ENCODE data around the gene HYOU1. TPM values are rescaled to one million over a fixed set of nuclear protein-coding genes. Genes with fewer than 3 reads are reported as not detected.
A peak's percentile ranks its signal among the peaks of the same experiment; 100 is the strongest.

HYOU1 gene
- total and polyA plus RNA-seq, 2 donors (not counting 1 experiment from before 2014, with no cell fraction given) = 73.7 to 85.6 TPM

DNA sequence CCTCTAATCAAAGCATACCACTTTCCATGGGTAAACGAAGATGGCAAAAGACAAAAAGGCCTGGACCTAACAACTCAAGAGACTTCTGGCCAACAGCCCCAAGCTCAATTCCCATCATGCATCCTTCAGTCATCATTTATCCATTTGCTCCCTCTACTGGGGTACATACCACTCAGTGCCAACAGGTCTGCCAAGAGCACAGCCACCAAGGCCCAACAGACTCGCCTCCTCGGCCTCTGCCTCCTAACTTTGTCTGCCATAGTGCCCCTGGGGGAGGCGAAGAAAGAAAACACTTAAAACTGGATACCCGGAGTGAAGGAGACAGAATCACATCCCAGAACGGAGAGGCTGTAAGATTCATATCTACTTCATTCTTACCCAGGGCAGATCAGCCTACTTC is 1.1 kb downstream of the HYOU1 start:
- Histone ChIP-seq H3K27ac (ENCODE audit: insufficient read depth, low read length) (peak overlapping the region; percentile 89), H3K79me2 (ENCODE audit: control insufficient read depth, insufficient read depth, low read length) (peaks cover 21% of the 10 kb centered on the region), H3K9ac (ENCODE audit: insufficient read depth, low read length) (peak overlapping the region; percentile 96), H3K4me1 (ENCODE audit: control insufficient read depth, extremely low read depth, insufficient read depth, low read length) (no peaks in the 10 kb centered on the region), H3K9me3 (ENCODE audit: control insufficient read depth, insufficient read depth, low read depth, low read length) (no peaks in the 10 kb centered on the region), H2AFZ (ENCODE audit: low read length) (peak overlapping the region; percentile 7), H3K4me2 (ENCODE audit: extremely low read depth, insufficient read depth, low read length) (peak overlapping the region; percentile 98), H3K36me3 (ENCODE audit: control insufficient read depth, insufficient read depth, low read length) (peaks cover 29% of the 10 kb centered on the region), H4K20me1 (ENCODE audit: control insufficient read depth, extremely low read depth, insufficient read depth, low read length) (no peaks in the 10 kb centered on the region), H3K27me3 (ENCODE audit: control insufficient read depth, insufficient read depth, low read length) (no peaks in the 10 kb centered on the region), H3K4me3 (replicated peaks in 1 of 4; ENCODE audit: control extremely low read depth in 1 of 4, insufficient read depth in 1 of 4, low read depth in 3 of 4, low read length in 4 of 4) (peak overlapping the region; percentile 77 to 94 (median 86))
- no peak for TF ChIP-seq EZH2 (IDR thresholded peaks at IDR 0.05; ENCODE audit: low read length, missing control alignments)
- TF ChIP-seq, protein P1, sequence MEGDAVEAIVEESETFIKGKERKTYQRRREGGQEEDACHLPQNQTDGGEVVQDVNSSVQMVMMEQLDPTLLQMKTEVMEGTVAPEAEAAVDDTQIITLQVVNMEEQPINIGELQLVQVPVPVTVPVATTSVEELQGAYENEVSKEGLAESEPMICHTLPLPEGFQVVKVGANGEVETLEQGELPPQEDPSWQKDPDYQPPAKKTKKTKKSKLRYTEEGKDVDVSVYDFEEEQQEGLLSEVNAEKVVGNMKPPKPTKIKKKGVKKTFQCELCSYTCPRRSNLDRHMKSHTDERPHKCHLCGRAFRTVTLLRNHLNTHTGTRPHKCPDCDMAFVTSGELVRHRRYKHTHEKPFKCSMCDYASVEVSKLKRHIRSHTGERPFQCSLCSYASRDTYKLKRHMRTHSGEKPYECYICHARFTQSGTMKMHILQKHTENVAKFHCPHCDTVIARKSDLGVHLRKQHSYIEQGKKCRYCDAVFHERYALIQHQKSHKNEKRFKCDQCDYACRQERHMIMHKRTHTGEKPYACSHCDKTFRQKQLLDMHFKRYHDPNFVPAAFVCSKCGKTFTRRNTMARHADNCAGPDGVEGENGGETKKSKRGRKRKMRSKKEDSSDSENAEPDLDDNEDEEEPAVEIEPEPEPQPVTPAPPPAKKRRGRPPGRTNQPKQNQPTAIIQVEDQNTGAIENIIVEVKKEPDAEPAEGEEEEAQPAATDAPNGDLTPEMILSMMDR (conservative IDR thresholded peaks at IDR 0.05 in 1 of 2, IDR thresholded peaks at IDR 0.05 in 1 of 2; ENCODE audit: low read depth in 1 of 2, low read length in 2 of 2) = no peak
- DNase-seq (ENCODE audit: low read depth in 2 of 2) = peak; percentile 30 to 34

DNA sequence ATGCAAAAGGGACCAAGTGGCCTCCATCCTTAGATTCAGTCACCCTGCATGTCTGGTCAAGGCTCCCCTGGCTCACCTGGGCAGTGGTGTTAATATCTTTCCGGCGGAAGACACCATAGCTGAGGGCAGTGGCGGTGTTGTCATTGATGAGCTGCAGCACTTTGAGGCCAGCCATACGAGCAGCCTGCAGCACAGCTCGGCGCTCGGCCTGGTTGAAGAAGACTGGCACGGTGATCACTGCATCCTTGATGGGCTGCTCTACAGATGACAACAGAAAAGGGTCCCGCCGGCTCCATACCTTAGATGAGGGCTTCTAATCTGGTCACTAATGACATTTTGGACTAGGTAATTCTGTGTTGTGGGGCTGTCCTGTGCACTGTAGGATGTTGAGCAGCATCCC is 2.6 kb downstream of the HYOU1 start:
- TF ChIP-seq, protein P1 (conservative IDR thresholded peaks at IDR 0.05 in 1 of 2, IDR thresholded peaks at IDR 0.05 in 1 of 2; ENCODE audit: low read depth in 1 of 2, low read length in 2 of 2) = no peak
- TF ChIP-seq EZH2 (IDR thresholded peaks at IDR 0.05; ENCODE audit: low read length, missing control alignments) = no peak
- H3K9ac ChIP-seq (ENCODE audit: insufficient read depth, low read length) = no peak overlapping the region
- peaks cover 32% of the 10 kb centered on the region for H3K36me3 ChIP-seq (ENCODE audit: control insufficient read depth, insufficient read depth, low read length)

DNA sequence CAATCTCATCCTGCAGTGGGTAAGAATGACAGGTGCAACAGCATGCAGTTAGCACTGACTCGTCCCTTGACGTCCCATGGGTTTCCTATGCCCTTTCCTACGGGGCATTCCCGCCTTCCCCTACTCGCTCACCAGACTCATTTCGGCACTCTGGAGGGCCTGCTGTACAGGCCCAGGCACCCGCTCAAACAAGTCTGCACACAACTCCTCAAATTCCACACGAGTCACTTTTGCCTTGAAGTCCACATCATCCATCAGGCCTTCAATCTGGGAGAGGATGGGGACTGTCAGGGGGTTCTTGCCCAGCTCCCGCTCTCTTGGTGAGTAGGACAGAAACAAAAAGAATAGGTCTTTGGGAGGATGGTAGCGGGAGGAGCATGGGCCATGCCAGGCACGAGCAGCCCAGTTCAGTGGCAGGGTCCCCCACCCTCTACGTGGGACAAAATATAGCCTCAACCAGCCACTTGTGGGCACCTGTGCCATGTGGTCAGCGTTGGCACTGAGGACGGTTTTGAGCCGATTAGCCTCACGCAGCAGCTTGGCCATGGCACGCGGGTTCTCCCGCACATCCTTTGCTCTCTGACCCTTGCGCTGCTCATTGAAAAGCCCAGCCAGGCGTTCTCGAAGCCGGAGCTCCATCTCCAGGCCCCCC is 4.7 kb downstream of the HYOU1 start:
- no peak overlapping the region for H3K9ac ChIP-seq (ENCODE audit: insufficient read depth, low read length)
- H3K27me3 ChIP-seq (ENCODE audit: control insufficient read depth, insufficient read depth, low read length) = no peaks in the 10 kb centered on the region
- no peaks in the 10 kb centered on the region for H4K20me1 ChIP-seq (ENCODE audit: control insufficient read depth, extremely low read depth, insufficient read depth, low read length)
- no peaks in the 10 kb centered on the region for H3K9me3 ChIP-seq (ENCODE audit: control insufficient read depth, insufficient read depth, low read depth, low read length)
- no peak overlapping the region for H2AFZ ChIP-seq (ENCODE audit: low read length)
- no peak overlapping the region for H3K4me2 ChIP-seq (ENCODE audit: extremely low read depth, insufficient read depth, low read length)
- peaks cover 44% of the 10 kb centered on the region for H3K36me3 ChIP-seq (ENCODE audit: control insufficient read depth, insufficient read depth, low read length)
- no peak overlapping the region for H3K4me3 ChIP-seq (replicated peaks in 1 of 4; ENCODE audit: control extremely low read depth in 1 of 4, insufficient read depth in 1 of 4, low read depth in 3 of 4, low read length in 4 of 4)
- no peak overlapping the region for H3K27ac ChIP-seq (ENCODE audit: insufficient read depth, low read length)
- H3K4me1 ChIP-seq (ENCODE audit: control insufficient read depth, extremely low read depth, insufficient read depth, low read length) = no peaks in the 10 kb centered on the region
- H3K79me2 ChIP-seq (ENCODE audit: control insufficient read depth, insufficient read depth, low read length) = peaks cover 19% of the 10 kb centered on the region
- DNase-seq (ENCODE audit: low read depth in 2 of 2) = no peak
- TF ChIP-seq EZH2 (IDR thresholded peaks at IDR 0.05; ENCODE audit: low read length, missing control alignments) = no peak
- TF ChIP-seq, protein P1 (conservative IDR thresholded peaks at IDR 0.05 in 1 of 2, IDR thresholded peaks at IDR 0.05 in 1 of 2; ENCODE audit: low read depth in 1 of 2, low read length in 2 of 2) = no peak

More for the DNA sequence above, 2.6 kb downstream of the HYOU1 start:
- H3K27ac ChIP-seq (ENCODE audit: insufficient read depth, low read length) = no peak overlapping the region
- no peaks in the 10 kb centered on the region for H4K20me1 ChIP-seq (ENCODE audit: control insufficient read depth, extremely low read depth, insufficient read depth, low read length)
- DNase-seq (ENCODE audit: low read depth in 2 of 2) = no peak
- no peak overlapping the region for H3K4me3 ChIP-seq (replicated peaks in 1 of 4; ENCODE audit: control extremely low read depth in 1 of 4, insufficient read depth in 1 of 4, low read depth in 3 of 4, low read length in 4 of 4)
- H3K27me3 ChIP-seq (ENCODE audit: control insufficient read depth, insufficient read depth, low read length) = no peaks in the 10 kb centered on the region
- peaks cover 21% of the 10 kb centered on the region for H3K79me2 ChIP-seq (ENCODE audit: control insufficient read depth, insufficient read depth, low read length)
- H3K4me2 ChIP-seq (ENCODE audit: extremely low read depth, insufficient read depth, low read length) = no peak overlapping the region
- no peak overlapping the region for H2AFZ ChIP-seq (ENCODE audit: low read length)
- H3K4me1 ChIP-seq (ENCODE audit: control insufficient read depth, extremely low read depth, insufficient read depth, low read length) = no peaks in the 10 kb centered on the region
- no peaks in the 10 kb centered on the region for H3K9me3 ChIP-seq (ENCODE audit: control insufficient read depth, insufficient read depth, low read depth, low read length)
